H9 (cell line): ENCODE data around the gene FDPS. TPM values are rescaled to one million over a fixed set of nuclear protein-coding genes. Genes with fewer than 3 reads are reported as not detected.
"Not testable (repeated sequence)": the region's sequence is repeated elsewhere in the genome, so short reads cannot be mapped to it uniquely, and the experiment has no call there.

Experiments
- DNase-seq: peaks from one replicate; pipeline ENCODE4 v3.0.0-alpha.2; 2017
- H2AFZ ChIP-seq: one replicate; pipeline ENCODE4 v1.6.1; 2013; ENCODE audit warnings: mild to moderate bottlenecking, low read length, control low read depth, moderate library complexity
- H2AK5ac ChIP-seq: 2 replicates; pipeline ENCODE4 v1.6.1; 2013; ENCODE audit warnings: low read length, control low read depth, mixed read lengths; ENCODE audit not compliant: insufficient read length
- H2BK120ac ChIP-seq: one replicate; pipeline ENCODE4 v1.6.1; 2013; ENCODE audit warnings: low read depth, mild to moderate bottlenecking, low read length, control low read depth, inconsistent platforms; ENCODE audit not compliant: poor library complexity, severe bottlenecking
- H2BK12ac ChIP-seq: 2 replicates; pipeline ENCODE4 v1.6.1; 2013; ENCODE audit warnings: low read length, control low read depth, mixed read lengths, low read depth; ENCODE audit not compliant: insufficient read length
- H2BK15ac ChIP-seq: 2 replicates; pipeline ENCODE4 v1.6.1; 2013; ENCODE audit warnings: low read depth, low read length, control low read depth
- H2BK20ac ChIP-seq: one replicate; pipeline ENCODE4 v1.6.1; 2013; ENCODE audit warnings: low read depth, mild to moderate bottlenecking, low read length, control low read depth, inconsistent platforms; ENCODE audit not compliant: poor library complexity, severe bottlenecking
- H2BK5ac ChIP-seq: 2 replicates; pipeline ENCODE4 v1.6.1; 2013; ENCODE audit warnings: low read length, control low read depth, mixed read lengths; ENCODE audit not compliant: insufficient read length
- H3K14ac ChIP-seq: 2 replicates; pipeline ENCODE4 v1.6.1; 2013; ENCODE audit warnings: low read length, control low read depth; ENCODE audit not compliant: insufficient read depth
- H3K18ac ChIP-seq: 2 replicates; pipeline ENCODE4 v1.6.1; 2013; ENCODE audit warnings: low read depth, mild to moderate bottlenecking, mixed read lengths, low read length, control low read depth; ENCODE audit not compliant: insufficient read length
- H3K23ac ChIP-seq: 2 replicates; pipeline ENCODE4 v1.6.1; 2013; ENCODE audit warnings: low read length, control low read depth, mixed read lengths, low read depth; ENCODE audit not compliant: insufficient read length
- H3K23me2 ChIP-seq: 2 replicates; pipeline ENCODE4 v1.6.1; 2013; ENCODE audit warnings: low read depth, mild to moderate bottlenecking, mixed read lengths, low read length, control low read depth; ENCODE audit not compliant: insufficient read length, poor library complexity, severe bottlenecking
- H3K27ac ChIP-seq: 2 replicates; pipeline ENCODE4 v1.5.1; 2013; ENCODE audit warnings: low read length, control low read depth, mixed read lengths, low read depth; ENCODE audit not compliant: insufficient read length
- H3K27me3 ChIP-seq: 2 replicates; pipeline ENCODE4 v1.6.1; 2013; ENCODE audit warnings: low read length, control low read depth, inconsistent platforms; ENCODE audit not compliant: insufficient read depth
- H3K4ac ChIP-seq: 2 replicates; pipeline ENCODE4 v1.6.1; 2013; ENCODE audit warnings: low read depth, mild to moderate bottlenecking, control low read depth, inconsistent platforms, low read length, moderate library complexity
- H3K4me1 ChIP-seq: 2 replicates; pipeline ENCODE4 v1.6.1; 2013; ENCODE audit warnings: low read length, control low read depth, inconsistent platforms; ENCODE audit not compliant: insufficient read depth
- H3K4me2 ChIP-seq: 2 replicates; pipeline ENCODE4 v1.6.1; 2013; ENCODE audit warnings: low read length, control low read depth, mixed read lengths; ENCODE audit not compliant: insufficient read length, insufficient read depth
- H3K56ac ChIP-seq: 2 replicates; pipeline ENCODE4 v1.6.1; 2013; ENCODE audit warnings: low read depth, mild to moderate bottlenecking, mixed read lengths, low read length, control low read depth; ENCODE audit not compliant: insufficient read length
- H3K79me1 ChIP-seq: 2 replicates; pipeline ENCODE4 v1.6.1; 2013; ENCODE audit warnings: low read depth, mild to moderate bottlenecking, moderate library complexity, low read length, control low read depth, inconsistent platforms; ENCODE audit not compliant: insufficient read depth, poor library complexity, severe bottlenecking
- H3K79me2 ChIP-seq: 2 replicates; pipeline ENCODE4 v1.6.1; 2013; ENCODE audit warnings: low read length, control low read depth, inconsistent platforms; ENCODE audit not compliant: insufficient read depth
- H3K9ac ChIP-seq: 2 replicates; pipeline ENCODE4 v1.6.1; 2013; ENCODE audit warnings: low read length, control low read depth, mixed read lengths; ENCODE audit not compliant: insufficient read length; ENCODE audit errors: extremely low read depth
- H3K9me3 ChIP-seq: one replicate; pipeline ENCODE4 v1.6.1; 2013; ENCODE audit warnings: low read depth, low read length, inconsistent platforms; ENCODE audit not compliant: control insufficient read depth
- H3T11ph ChIP-seq: one replicate; pipeline ENCODE4 v1.6.1; 2013; ENCODE audit warnings: mild to moderate bottlenecking, low read length, control low read depth, inconsistent platforms
- H4K20me1 ChIP-seq: one replicate; pipeline ENCODE4 v1.6.1; 2013; ENCODE audit not compliant: control insufficient read depth, insufficient read length, insufficient read depth
- H4K5ac ChIP-seq: 2 replicates; pipeline ENCODE4 v1.6.1; 2013; ENCODE audit warnings: low read depth, mild to moderate bottlenecking, mixed read lengths, low read length, control low read depth; ENCODE audit not compliant: insufficient read length
- H4K8ac ChIP-seq: replicated peaks from 2 replicates; pipeline ENCODE4 v1.6.1; 2013; ENCODE audit warnings: low read length, control low read depth, mixed read lengths, low read depth; ENCODE audit not compliant: insufficient read length
- H4K91ac ChIP-seq: 2 replicates; pipeline ENCODE4 v1.6.1; 2013; ENCODE audit warnings: low read depth, mild to moderate bottlenecking, moderate library complexity, mixed read lengths, low read length, control low read depth; ENCODE audit not compliant: insufficient read length
- H3K27ac Mint-ChIP-seq, 3 experiments: 2 replicates in 2 of 3; 3 replicates in 1 of 3; pipeline ENCODE4 v1.8.0; 2020 to 2021; ENCODE audit warnings: mixed read lengths in 3 of 3, mild to moderate bottlenecking in 1 of 3, moderate library complexity in 1 of 3
- H3K27me3 Mint-ChIP-seq: 2 replicates; pipeline ENCODE4 v1.8.0; 2021; ENCODE audit warnings: low read depth, mild to moderate bottlenecking, moderate library complexity, mixed read lengths
- H3K36me3 Mint-ChIP-seq, 3 experiments: 2 replicates in 2 of 3; 3 replicates in 1 of 3; pipeline ENCODE4 v1.8.0; 2020 to 2021; ENCODE audit warnings: low read depth in 3 of 3, mixed read lengths in 3 of 3; ENCODE audit not compliant: insufficient read depth in 1 of 3
- H3K4me1 Mint-ChIP-seq, 2 experiments: 2 replicates each; pipeline ENCODE4 v1.8.0; 2020; ENCODE audit warnings: mixed read lengths in 2 of 2
- H3K4me3 Mint-ChIP-seq, 2 experiments: 2 replicates in 1 of 2; 3 replicates in 1 of 2; pipeline ENCODE4 v1.8.0; 2020 to 2021; ENCODE audit warnings: mild to moderate bottlenecking in 2 of 2, mixed read lengths in 2 of 2, moderate library complexity in 1 of 2
- H3K9me3 Mint-ChIP-seq, 2 experiments: 2 replicates in 1 of 2; 3 replicates in 1 of 2; pipeline ENCODE4 v1.8.0; 2020; ENCODE audit warnings: mild to moderate bottlenecking in 2 of 2, mixed read lengths in 2 of 2, moderate library complexity in 1 of 2
- CTCF ChIP-seq: fragments of 200-600 bp; sonication (generic); conservative IDR thresholded peaks from 3 replicates; pipeline ENCODE4 v1.8.0; 2021; ENCODE audit warnings: antibody characterized with exemption, mild to moderate bottlenecking
- WGBS: extraction: QIAGEN DNeasy Blood & Tissue Kit; methylation state at CpG from one replicate; pipeline ENCODE4 v1.1.7; 2013; ENCODE audit warnings: missing lambda C conversion rate, low lambda C conversion rate, mixed read lengths; ENCODE audit not compliant: insufficient read length; ENCODE audit errors: extremely low coverage; 5-methylcytosine and 5-hydroxymethylcytosine counted together
- total RNA-seq: library from RNA; stranded (reverse); gene quantifications from 2 replicates; pipeline ENCODE4 v1.2.1, GENCODE V29; 2021

The FDPS gene
- total RNA-seq, 1 experiment from 2014 or later, result 273 TPM

- Histone ChIP-seq H3K23me2 (peaks cover 14% of the 10 kb centered on the region), H3K14ac (no peak overlapping the region), H2BK15ac (no peak overlapping the region), H3K79me2 (no peaks in the 10 kb centered on the region), H4K91ac (no peak overlapping the region), H3K4me1 (no peaks in the 10 kb centered on the region), H2BK20ac (no peak overlapping the region), H4K8ac (no peak overlapping the region), H3K4me2 (no peak overlapping the region), H3T11ph (no peak overlapping the region), H3K56ac (no peak overlapping the region), H2AK5ac (no peak overlapping the region), H3K4ac (no peak overlapping the region), H3K23ac (no peak overlapping the region), H4K20me1 (no peaks in the 10 kb centered on the region), H4K5ac (no peak overlapping the region), H2AFZ (no peak overlapping the region), H3K27me3 (no peaks in the 10 kb centered on the region), H2BK120ac (no peak overlapping the region), H3K18ac (no peak overlapping the region), H3K9ac (no peak overlapping the region), H2BK5ac (no peak overlapping the region), H3K9me3 (no peaks in the 10 kb centered on the region), H3K79me1 (no peaks in the 10 kb centered on the region), H2BK12ac (no peak overlapping the region), H3K27ac (no peak overlapping the region)
- Mint-ChIP-seq H3K36me3 (peaks cover 15 to 50% (median 48%) of the 10 kb centered on the region in 3 experiments; a peak in 6 of 7 replicates), H3K9me3 (no peaks in the 10 kb centered on the region), H3K4me3 (no peak overlapping the region), H3K27me3 (no peaks in the 10 kb centered on the region; the same call in 1 of the 2 replicates), H3K4me1 (peaks cover 8 to 9% of the 10 kb centered on the region in 2 experiments), H3K27ac (no peak overlapping the region)
- TF ChIP-seq CTCF, result no peak
- no CpG with 5 or more reads among the region's 4 CpGs for WGBS
- DNase-seq, result no peak
Measured at GRCh38 chr1:155327981-155328380, 19.3 kb downstream of the FDPS start.

GRCh38 chr1:155328856-155329255, 20.2 kb downstream of the FDPS start:
- H4K8ac ChIP-seq, H3K4me3 Mint-ChIP-seq, H3K4ac ChIP-seq, DNase-seq, H2BK15ac ChIP-seq, H3K9ac ChIP-seq, H3K56ac ChIP-seq, H2BK5ac ChIP-seq, H3K14ac ChIP-seq, H3K4me1 Mint-ChIP-seq, H3K27ac ChIP-seq, H2BK120ac ChIP-seq, H3K4me2 ChIP-seq, H3T11ph ChIP-seq, H3K27ac Mint-ChIP-seq, H4K5ac ChIP-seq, H3K9me3 ChIP-seq, H3K79me2 ChIP-seq, H2BK12ac ChIP-seq, H3K4me1 ChIP-seq, H3K23me2 ChIP-seq, H3K23ac ChIP-seq, H2BK20ac ChIP-seq, H3K18ac ChIP-seq, H3K9me3 Mint-ChIP-seq, H2AK5ac ChIP-seq, H4K20me1 ChIP-seq, H2AFZ ChIP-seq, H4K91ac ChIP-seq, H3K79me1 ChIP-seq, H3K27me3 Mint-ChIP-seq, H3K27me3 ChIP-seq: not testable (repeated sequence)
- WGBS, result no CpG with 5 or more reads among the region's 7 CpGs
- peaks cover 15 to 53% (median 50%) of the 10 kb centered on the region in 3 experiments; a peak in 6 of 7 replicates for H3K36me3 Mint-ChIP-seq
